Keratinocyte (primary cell): Measurements from ENCODE around the gene VNN1.

Experiments
- EZH2 ChIP-seq: IDR thresholded peaks from one replicate; pipeline ENCODE4 v1.6.1; 2012; ENCODE audit warnings: inconsistent platforms, mild to moderate bottlenecking, low read length, moderate library complexity
- TF ChIP-seq, protein P1 (sequence below), 3 experiments: IDR thresholded peaks in 1 of 3; conservative IDR thresholded peaks in 1 of 3; optimal IDR thresholded peaks in 1 of 3; 2 replicates in 2 of 3; 3 replicates in 1 of 3; pipeline versions ENCODE3 to v1.5.1; 2011; ENCODE audit warnings: low read length in 3 of 3, mild to moderate bottlenecking in 3 of 3, moderate library complexity in 2 of 3, control low read depth in 1 of 3, inconsistent platforms in 1 of 3; ENCODE audit not compliant: insufficient read depth in 2 of 3; ENCODE audit errors: extremely low read depth in 1 of 3

- TF ChIP-seq, protein P1, sequence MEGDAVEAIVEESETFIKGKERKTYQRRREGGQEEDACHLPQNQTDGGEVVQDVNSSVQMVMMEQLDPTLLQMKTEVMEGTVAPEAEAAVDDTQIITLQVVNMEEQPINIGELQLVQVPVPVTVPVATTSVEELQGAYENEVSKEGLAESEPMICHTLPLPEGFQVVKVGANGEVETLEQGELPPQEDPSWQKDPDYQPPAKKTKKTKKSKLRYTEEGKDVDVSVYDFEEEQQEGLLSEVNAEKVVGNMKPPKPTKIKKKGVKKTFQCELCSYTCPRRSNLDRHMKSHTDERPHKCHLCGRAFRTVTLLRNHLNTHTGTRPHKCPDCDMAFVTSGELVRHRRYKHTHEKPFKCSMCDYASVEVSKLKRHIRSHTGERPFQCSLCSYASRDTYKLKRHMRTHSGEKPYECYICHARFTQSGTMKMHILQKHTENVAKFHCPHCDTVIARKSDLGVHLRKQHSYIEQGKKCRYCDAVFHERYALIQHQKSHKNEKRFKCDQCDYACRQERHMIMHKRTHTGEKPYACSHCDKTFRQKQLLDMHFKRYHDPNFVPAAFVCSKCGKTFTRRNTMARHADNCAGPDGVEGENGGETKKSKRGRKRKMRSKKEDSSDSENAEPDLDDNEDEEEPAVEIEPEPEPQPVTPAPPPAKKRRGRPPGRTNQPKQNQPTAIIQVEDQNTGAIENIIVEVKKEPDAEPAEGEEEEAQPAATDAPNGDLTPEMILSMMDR (optimal IDR thresholded peaks at IDR 0.05 in 1 of 3, IDR thresholded peaks at IDR 0.05 in 1 of 3, conservative IDR thresholded peaks at IDR 0.05 in 1 of 3; ENCODE audit: extremely low read depth in 1 of 3, insufficient read depth in 2 of 3, low read length in 3 of 3): no peak
- TF ChIP-seq EZH2: no peak
Measured at GRCh38 chr6:132643547-132643946, 70.3 kb downstream of the VNN1 start.
